Gastrocnemius medialis (tissue), 4 donors: ENCODE measurements around the gene SLC39A13.

ENCODE experiments used
- CTCF ChIP-seq, 5 experiments: fragments of 450-650 bp in 3 of 5; fragments of 200-600 bp in 2 of 5; sonication (generic) in 2 of 5; IDR thresholded peaks in 4 of 5; conservative IDR thresholded peaks in 1 of 5; 1 replicate in 4 of 5; 2 replicates in 1 of 5; pipeline ENCODE4 v1.5.1; 2016 to 2019; ENCODE audit warnings: antibody characterized with exemption in 5 of 5, mild to moderate bottlenecking in 3 of 5, moderate library complexity in 3 of 5
- POLR2A ChIP-seq, 2 donors: fragments of 450-650 bp; IDR thresholded peaks; one replicate each; pipeline ENCODE4 v1.6.1; 2017; ENCODE audit warnings: antibody characterized with exemption in 2 of 2, mild to moderate bottlenecking in 2 of 2, moderate library complexity in 2 of 2

GRCh38 chr11:47359162-47359561 lies 49.2 kb upstream of the SLC39A13 start:
- TF ChIP-seq CTCF (IDR thresholded peaks at IDR 0.05 in 4 of 5, conservative IDR thresholded peaks at IDR 0.05 in 1 of 5): no peak
- TF ChIP-seq POLR2A (IDR thresholded peaks at IDR 0.05): no peak
